GM18502 (cell line): ENCODE measurements around the gene CDKN2AIPNL.
A peak's percentile ranks its signal among the peaks of the same experiment; 100 is the strongest.

ENCODE experiments used
- ATAC-seq: cut with Tn5 transposase; IDR thresholded peaks from one replicate; pipeline ENCODE4 v1.9.1; 2021; ENCODE audit warnings: mild to moderate bottlenecking; ENCODE audit not compliant: unreplicated experiment, poor library complexity

The CDKN2AIPNL gene, protein sequence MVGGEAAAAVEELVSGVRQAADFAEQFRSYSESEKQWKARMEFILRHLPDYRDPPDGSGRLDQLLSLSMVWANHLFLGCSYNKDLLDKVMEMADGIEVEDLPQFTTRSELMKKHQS

GRCh38 chr5:134411546-134412266 lies at the start of gene CDKN2AIPNL:
Gene CDKN2AIPNL (minus strand): TSS chr5:134411881. CDS start chr5:134411854, 27 bp downstream.
- ATAC-seq: peak; percentile 98

- no peak for ATAC-seq
These were observed 48.9 kb upstream of the CDKN2AIPNL start for GRCh38 chr5:134460551-134460950.

- ATAC-seq: no peak
These were observed 47.8 kb upstream of the CDKN2AIPNL start for GRCh38 chr5:134459491-134459890.

DNA sequence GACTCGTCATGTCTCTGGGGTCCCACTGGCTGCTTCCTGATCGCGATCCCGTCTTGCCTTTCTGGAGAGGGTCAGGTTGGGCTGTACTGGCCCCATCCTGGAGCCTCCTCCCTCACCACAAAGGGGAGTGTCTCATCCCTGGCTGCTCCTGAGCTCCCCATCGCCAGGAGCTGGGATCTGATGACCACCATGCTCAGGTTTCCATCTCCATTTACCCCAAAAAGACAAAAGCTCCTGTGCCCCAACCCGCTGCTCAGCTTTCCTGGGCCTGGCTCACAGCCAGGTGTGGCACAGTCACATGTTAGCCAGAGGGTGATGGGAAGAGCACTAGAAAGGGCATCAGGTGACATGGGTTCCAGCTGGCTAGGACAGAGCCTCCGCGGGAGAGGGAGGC lies 47.3 kb upstream of the CDKN2AIPNL start:
- no peak for ATAC-seq

- no peak for ATAC-seq
These were observed 46.7 kb upstream of the CDKN2AIPNL start for GRCh38 chr5:134458234-134459009.

DNA sequence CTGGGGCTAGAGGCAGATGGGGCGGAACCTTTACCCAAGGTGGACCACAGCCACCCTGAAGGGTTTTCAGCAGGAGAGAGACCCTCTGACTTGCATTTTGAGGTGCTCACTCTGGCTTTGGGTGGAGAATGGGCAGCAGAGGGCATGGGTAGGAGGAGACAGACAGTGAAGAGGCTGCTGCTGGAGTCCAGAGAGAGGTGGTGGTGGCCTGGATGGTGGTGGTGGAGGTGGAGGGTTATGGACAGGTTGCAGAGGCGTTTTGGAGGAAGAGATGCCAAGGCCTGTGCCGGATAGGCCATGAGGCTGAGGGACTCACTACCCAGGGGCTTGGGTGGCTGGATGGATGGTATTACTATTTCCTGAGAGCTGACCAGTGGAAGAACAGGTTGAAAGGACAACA lies 46.1 kb upstream of the CDKN2AIPNL start:
- ATAC-seq: no peak

- no peak for ATAC-seq
These were observed 45.1 kb upstream of the CDKN2AIPNL start for GRCh38 chr5:134456825-134457224.

GRCh38 chr5:134455466-134455865 lies 43.8 kb upstream of the CDKN2AIPNL start:
- ATAC-seq: no peak

DNA sequence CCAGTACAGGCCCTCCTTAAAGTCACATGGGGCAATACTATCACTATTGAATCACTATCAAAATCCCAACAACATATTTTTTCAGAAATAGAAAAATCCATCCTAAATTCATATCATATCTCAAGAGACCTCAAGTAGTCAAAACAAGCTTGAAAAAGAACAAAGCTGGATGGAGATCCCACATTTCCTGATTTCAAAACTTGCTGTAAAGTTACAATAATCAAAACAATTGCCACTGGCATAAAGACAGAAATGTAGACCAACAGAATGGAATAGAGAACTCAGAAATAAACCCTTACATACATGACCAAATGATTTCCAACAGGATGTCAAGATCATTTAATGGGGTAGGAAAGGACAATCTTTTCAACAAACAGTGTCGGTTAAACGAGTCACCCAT lies 41.3 kb upstream of the CDKN2AIPNL start:
- ATAC-seq: no peak

- no peak for ATAC-seq
These were observed 40.3 kb upstream of the CDKN2AIPNL start for GRCh38 chr5:134451936-134452505.

DNA sequence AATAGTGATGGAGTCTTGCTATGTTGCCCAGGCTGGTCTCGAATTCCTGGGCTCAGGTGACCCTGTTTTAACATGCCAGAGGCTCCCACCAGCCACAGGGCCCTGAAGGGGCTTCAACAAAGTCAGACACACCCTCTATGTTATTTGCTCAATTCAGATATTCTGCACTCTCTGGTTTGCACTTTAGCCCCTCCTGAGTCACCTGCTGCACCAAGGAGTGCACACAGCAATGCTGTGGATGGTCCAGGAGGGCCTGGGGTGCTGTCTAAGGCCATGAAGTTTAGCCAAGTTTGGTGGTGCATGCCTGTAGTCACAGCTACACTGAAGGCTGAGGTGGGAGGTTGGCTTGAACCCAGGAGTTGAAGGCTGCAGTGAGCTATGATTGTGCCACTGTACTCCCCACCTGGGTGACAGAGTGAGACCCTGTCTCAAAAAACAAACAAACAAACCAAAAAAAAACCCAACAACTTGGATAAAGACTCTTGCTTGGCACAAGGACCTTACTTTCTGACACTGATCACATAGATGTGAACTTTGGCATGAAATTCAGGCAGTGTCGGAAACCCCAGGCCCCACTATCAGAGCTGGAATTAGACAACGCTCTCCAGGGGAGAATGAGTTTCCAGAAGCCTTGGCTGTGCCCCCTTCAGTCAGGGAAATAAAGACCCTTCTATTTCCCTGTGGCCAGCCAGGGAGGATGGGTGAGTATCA lies 39.7 kb upstream of the CDKN2AIPNL start:
- no peak for ATAC-seq

- no peak for ATAC-seq
These were observed 38.7 kb upstream of the CDKN2AIPNL start for GRCh38 chr5:134450374-134450773.

DNA sequence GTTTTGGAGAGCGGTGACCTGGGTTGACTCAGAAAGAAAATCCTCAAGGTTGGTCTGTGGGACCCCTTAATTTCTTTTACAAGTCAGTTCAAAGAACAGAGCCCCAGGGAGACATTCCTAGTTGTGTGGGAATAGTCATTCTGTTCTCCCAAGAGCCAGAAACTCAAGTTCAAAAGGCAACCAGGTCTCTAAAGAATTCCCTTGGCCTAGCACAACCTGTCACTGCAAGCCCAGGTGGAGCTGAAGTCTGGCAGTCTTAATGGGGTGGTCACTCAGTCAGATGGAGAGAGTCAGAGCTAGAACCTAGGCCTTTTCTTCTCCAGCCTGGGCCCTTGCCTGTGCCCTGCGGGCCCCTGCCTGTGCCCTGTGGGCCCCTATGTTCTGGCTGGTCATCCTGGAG lies 37.5 kb upstream of the CDKN2AIPNL start:
- ATAC-seq: no peak

GRCh38 chr5:134447815-134448520 lies 36.3 kb upstream of the CDKN2AIPNL start:
- ATAC-seq: no peak

DNA sequence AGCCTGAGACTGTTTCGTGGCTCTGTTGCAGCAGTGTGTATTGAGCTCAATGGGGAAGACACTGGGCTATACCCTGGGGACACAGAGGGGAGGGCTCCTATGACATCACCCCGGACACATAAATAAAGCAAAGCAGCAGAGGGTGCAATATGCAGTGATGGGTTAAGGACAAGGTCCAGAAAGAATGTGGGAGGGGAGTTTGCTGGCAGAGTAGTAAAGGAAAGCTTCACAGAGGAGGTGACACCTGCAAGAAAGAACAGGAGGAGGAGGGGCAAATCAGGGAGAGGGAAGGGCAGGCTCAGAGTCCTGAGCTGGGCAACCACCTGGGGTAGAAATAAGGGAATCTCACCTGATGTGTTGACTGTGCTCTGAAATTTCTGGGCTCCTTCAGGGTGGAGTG lies 35.3 kb upstream of the CDKN2AIPNL start:
- ATAC-seq: peak; percentile 66

DNA sequence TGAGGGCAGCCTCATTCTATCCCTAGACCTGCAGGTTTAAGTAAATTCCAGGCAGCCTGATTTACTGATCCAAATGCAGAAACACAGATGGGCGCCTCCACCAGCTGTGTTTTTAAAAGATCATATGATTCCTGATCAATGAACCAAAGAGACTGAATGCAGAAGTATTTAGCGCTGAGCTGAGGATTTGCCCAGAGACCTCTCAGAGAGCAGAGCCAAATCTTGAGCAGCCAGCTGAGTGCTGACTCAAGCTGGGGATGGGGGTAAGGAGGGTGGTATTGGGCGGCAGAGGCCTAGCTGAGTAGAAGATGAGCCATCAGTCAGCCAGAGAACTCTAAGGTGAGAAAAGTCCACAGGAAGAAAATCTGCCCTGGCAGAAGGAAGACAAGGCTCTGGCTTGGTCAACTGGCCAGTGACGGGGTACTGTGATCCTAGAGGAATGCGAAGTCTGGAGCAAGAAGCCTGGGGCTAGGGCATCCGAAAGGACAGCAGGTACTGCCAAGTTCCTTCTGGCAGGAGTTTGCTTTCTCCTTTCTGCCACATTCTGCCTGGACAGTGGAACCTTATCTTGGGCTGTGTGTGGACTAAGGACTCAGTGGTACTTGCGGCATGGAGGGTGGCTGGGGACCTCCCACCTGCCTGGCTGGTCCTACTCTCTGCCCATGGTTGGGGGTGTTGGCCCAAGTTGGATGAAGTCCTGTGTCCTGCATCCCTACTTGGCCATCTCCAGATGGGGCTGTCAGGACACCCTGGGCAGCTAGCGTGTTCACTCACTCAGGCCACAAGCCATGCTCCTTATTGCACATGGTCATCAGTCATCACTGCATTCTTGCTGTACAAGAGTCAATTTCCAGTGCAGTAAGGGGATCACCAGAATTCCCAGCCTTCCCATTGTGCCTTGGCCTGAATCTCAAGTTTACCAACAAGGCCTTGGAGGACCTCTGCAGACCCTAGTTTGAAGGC lies 34.5 kb upstream of the CDKN2AIPNL start:
- no peak for ATAC-seq

DNA sequence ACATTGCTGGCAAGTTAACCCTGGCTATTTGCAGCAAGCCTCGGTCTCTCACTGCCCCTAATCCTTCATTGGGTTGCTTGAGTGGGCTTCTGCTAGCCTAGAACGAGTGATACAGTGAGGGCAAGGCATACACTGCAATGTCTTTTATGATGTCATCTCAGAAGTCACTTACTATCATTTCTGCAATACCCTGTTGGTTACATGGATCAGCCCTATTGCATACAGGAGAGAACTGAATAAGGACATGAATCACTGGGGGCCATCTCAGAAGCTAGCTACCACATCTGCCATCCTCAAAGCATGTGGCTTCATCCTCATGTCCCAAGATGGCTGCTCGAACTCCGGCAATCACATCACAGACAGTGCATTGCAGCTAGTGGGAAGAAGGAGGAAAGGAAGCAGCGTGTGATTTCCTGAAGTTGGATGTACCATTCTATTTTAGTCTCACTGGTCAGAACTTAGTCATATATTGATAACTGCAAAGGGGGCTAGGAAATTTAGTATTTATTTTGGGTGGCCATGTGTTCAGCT lies 33.3 kb upstream of the CDKN2AIPNL start:
- ATAC-seq: no peak

GRCh38 chr5:134440201-134440755 lies 28.6 kb upstream of the CDKN2AIPNL start:
- ATAC-seq: no peak
